ENCODE measurements around the gene WWOX.

DNA sequence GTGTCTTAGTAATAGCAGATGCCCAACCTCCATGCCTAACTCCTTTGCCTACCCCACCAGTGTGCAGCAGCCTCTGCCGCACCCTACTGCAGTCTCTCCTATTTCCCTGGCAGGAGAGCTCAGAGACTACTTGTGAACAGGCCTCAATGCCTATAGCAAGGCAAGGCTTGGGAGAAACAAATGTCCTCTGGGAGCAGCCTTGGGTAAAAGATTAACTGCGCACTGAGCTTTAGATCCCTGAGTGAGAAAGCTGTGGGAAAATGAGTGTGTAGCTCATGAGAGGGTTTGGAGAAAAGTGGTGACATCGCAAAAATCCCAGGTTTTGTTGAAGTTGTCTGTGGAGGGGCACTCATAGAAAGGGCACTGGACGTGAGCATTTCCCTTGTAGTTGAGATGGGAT is 335.8 kb downstream of the WWOX start:
- TF ChIP-seq EZH2 (IDR thresholded peaks at IDR 0.05; ENCODE audit: low read length, unreplicated experiment): no peak
- TF ChIP-seq, protein P1, sequence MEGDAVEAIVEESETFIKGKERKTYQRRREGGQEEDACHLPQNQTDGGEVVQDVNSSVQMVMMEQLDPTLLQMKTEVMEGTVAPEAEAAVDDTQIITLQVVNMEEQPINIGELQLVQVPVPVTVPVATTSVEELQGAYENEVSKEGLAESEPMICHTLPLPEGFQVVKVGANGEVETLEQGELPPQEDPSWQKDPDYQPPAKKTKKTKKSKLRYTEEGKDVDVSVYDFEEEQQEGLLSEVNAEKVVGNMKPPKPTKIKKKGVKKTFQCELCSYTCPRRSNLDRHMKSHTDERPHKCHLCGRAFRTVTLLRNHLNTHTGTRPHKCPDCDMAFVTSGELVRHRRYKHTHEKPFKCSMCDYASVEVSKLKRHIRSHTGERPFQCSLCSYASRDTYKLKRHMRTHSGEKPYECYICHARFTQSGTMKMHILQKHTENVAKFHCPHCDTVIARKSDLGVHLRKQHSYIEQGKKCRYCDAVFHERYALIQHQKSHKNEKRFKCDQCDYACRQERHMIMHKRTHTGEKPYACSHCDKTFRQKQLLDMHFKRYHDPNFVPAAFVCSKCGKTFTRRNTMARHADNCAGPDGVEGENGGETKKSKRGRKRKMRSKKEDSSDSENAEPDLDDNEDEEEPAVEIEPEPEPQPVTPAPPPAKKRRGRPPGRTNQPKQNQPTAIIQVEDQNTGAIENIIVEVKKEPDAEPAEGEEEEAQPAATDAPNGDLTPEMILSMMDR (conservative IDR thresholded peaks at IDR 0.05; ENCODE audit: low read depth, low read length): no peak
- no peak for TF ChIP-seq EZH2phosphoT487 (IDR thresholded peaks at IDR 0.05; ENCODE audit: borderline replicate concordance, low read length)
